Nephron (organoid): ENCODE results near the gene SEMA5B.

Experiments used
- H3K27ac Mint-ChIP-seq, 3 experiments: 2 replicates each; pipeline ENCODE4 v1.8.0; 2020; ENCODE audit warnings: mixed read lengths in 3 of 3, mild to moderate bottlenecking in 2 of 3, moderate library complexity in 1 of 3
- H3K27me3 Mint-ChIP-seq: 2 replicates; pipeline ENCODE4 v1.8.0; 2021; ENCODE audit warnings: low read depth, mild to moderate bottlenecking, moderate library complexity, mixed read lengths
- H3K36me3 Mint-ChIP-seq: 2 replicates; pipeline ENCODE4 v1.8.0; 2020; ENCODE audit warnings: low read depth, mixed read lengths
- H3K4me1 Mint-ChIP-seq: 2 replicates; pipeline ENCODE4 v1.8.0; 2020; ENCODE audit warnings: mixed read lengths
- H3K4me3 Mint-ChIP-seq, 3 experiments: 2 replicates each; pipeline ENCODE4 v1.8.0; 2020; ENCODE audit warnings: mild to moderate bottlenecking in 3 of 3, mixed read lengths in 3 of 3, moderate library complexity in 2 of 3
- H3K9me3 Mint-ChIP-seq: 2 replicates; pipeline ENCODE4 v1.8.0; 2020; ENCODE audit warnings: mixed read lengths
- CTCF ChIP-seq, 3 experiments: fragments of 200-600 bp; sonication (generic); IDR thresholded peaks; one replicate each; pipeline ENCODE4 v1.5.0; 2021; ENCODE audit warnings: antibody characterized with exemption in 3 of 3; ENCODE audit not compliant: unreplicated experiment in 3 of 3

Gene SEMA5B

GRCh38 chr3:123037015-123037375 is 9.4 kb upstream of the SEMA5B start:
- H3K4me3 Mint-ChIP-seq, result no peak overlapping the region
- no peaks in the 10 kb centered on the region for H3K36me3 Mint-ChIP-seq
- no peaks in the 10 kb centered on the region for H3K9me3 Mint-ChIP-seq
- TF ChIP-seq CTCF (IDR thresholded peaks at IDR 0.05; ENCODE audit: unreplicated experiment in 3 of 3), result no peak
- no peak overlapping the region for H3K27ac Mint-ChIP-seq
- H3K4me1 Mint-ChIP-seq, result peaks cover 3% of the 10 kb centered on the region
- H3K27me3 Mint-ChIP-seq, result peaks cover 8% of the 10 kb centered on the region

- Mint-ChIP-seq H3K27ac (no peak overlapping the region), H3K9me3 (no peaks in the 10 kb centered on the region), H3K4me1 (peaks cover 3% of the 10 kb centered on the region), H3K4me3 (no peak overlapping the region), H3K27me3 (peaks cover 8% of the 10 kb centered on the region), H3K36me3 (no peaks in the 10 kb centered on the region)
- TF ChIP-seq CTCF (IDR thresholded peaks at IDR 0.05; ENCODE audit: unreplicated experiment in 3 of 3), result no peak
Measured at GRCh38 chr3:123036352-123037014, 8.9 kb upstream of the SEMA5B start.

- TF ChIP-seq CTCF (IDR thresholded peaks at IDR 0.05; ENCODE audit: unreplicated experiment in 3 of 3), result no peak
- no peaks in the 10 kb centered on the region for H3K36me3 Mint-ChIP-seq
- no peaks in the 10 kb centered on the region for H3K9me3 Mint-ChIP-seq
- H3K27ac Mint-ChIP-seq, result no peak overlapping the region
- peaks cover 3% of the 10 kb centered on the region for H3K4me1 Mint-ChIP-seq
- H3K4me3 Mint-ChIP-seq, result no peak overlapping the region
- peaks cover 3% of the 10 kb centered on the region for H3K27me3 Mint-ChIP-seq
Measured at GRCh38 chr3:123034996-123035395, 7.4 kb upstream of the SEMA5B start.

GRCh38 chr3:123034120-123034519 is 6.6 kb upstream of the SEMA5B start:
- Mint-ChIP-seq H3K27ac (no peak overlapping the region), H3K4me3 (no peak overlapping the region), H3K9me3 (no peaks in the 10 kb centered on the region), H3K36me3 (no peaks in the 10 kb centered on the region), H3K27me3 (peaks cover 11% of the 10 kb centered on the region), H3K4me1 (peaks cover 5% of the 10 kb centered on the region)
- no peak for TF ChIP-seq CTCF (IDR thresholded peaks at IDR 0.05; ENCODE audit: unreplicated experiment in 3 of 3)

GRCh38 chr3:123032057-123032456 is 4.5 kb upstream of the SEMA5B start:
- Mint-ChIP-seq H3K4me1 (peaks cover 15% of the 10 kb centered on the region), H3K36me3 (no peaks in the 10 kb centered on the region), H3K9me3 (no peaks in the 10 kb centered on the region), H3K27ac (no peak overlapping the region), H3K27me3 (peaks cover 21% of the 10 kb centered on the region), H3K4me3 (no peak overlapping the region)
- no peak for TF ChIP-seq CTCF (IDR thresholded peaks at IDR 0.05; ENCODE audit: unreplicated experiment in 3 of 3)

GRCh38 chr3:123031051-123031450 is 3.5 kb upstream of the SEMA5B start:
- TF ChIP-seq CTCF (IDR thresholded peaks at IDR 0.05; ENCODE audit: unreplicated experiment in 3 of 3), result no peak
- no peak overlapping the region for H3K27ac Mint-ChIP-seq
- peaks cover 23% of the 10 kb centered on the region for H3K27me3 Mint-ChIP-seq
- H3K9me3 Mint-ChIP-seq, result no peaks in the 10 kb centered on the region
- H3K4me3 Mint-ChIP-seq, result no peak overlapping the region
- H3K4me1 Mint-ChIP-seq, result peaks cover 12% of the 10 kb centered on the region
- no peaks in the 10 kb centered on the region for H3K36me3 Mint-ChIP-seq
